ENCODE measurements around the gene IL1RL1.

IL1RL1 gene

GRCh38 chr2:102401456-102401855 is 90.1 kb downstream of the IL1RL1 start:
- peaks cover 6% of the 10 kb centered on the region for H3K27me3 ChIP-seq (ENCODE audit: control insufficient read depth, insufficient read depth, low read length)
- H3K9me3 ChIP-seq (replicated peaks; ENCODE audit: low read length) = no peaks in the 10 kb centered on the region
- H3K4me1 ChIP-seq (ENCODE audit: control insufficient read depth, insufficient read depth, low read length) = no peaks in the 10 kb centered on the region
- H3K4me2 ChIP-seq (ENCODE audit: low read length) = no peak overlapping the region
- no peak overlapping the region for H3K9ac ChIP-seq (ENCODE audit: low read depth, low read length)
- no peaks in the 10 kb centered on the region for H3K36me3 ChIP-seq (ENCODE audit: insufficient read depth, low read length)
- no peak overlapping the region for H3K4me3 ChIP-seq (ENCODE audit: low read length)
